GM12878 (cell line): Measurements from ENCODE around the gene AKT3. TPM values are rescaled to one million over a fixed set of nuclear protein-coding genes. Genes with fewer than 3 reads are reported as not detected.

Experiments used
- ATAC-seq: fragments of 200-7000 bp; cut with Tn5 transposase; 3 replicates; pipeline ENCODE4 v1.9.1; 2020; ENCODE audit warnings: mild to moderate bottlenecking, moderate library complexity
- BruUV-seq: library from RNA; stranded (reverse); fragments of 400-500 nt; replicated peaks from 2 replicates; lab custom pipeline; 2021; lab: Mats Ljungman, UMichigan
- CTCF ChIA-PET: fragments of 300-600 bp; sonication (Branson Sonifier 250); formaldehyde crosslinking; extraction: SDS; loops from one replicate; lab custom pipeline; 2021; ENCODE audit warnings: inconsistent platforms; lab: Yijun Ruan, JAX
- POLR2A ChIA-PET: fragments of 350-600 bp; formaldehyde crosslinking; extraction: SDS; loops from one replicate; lab custom pipeline; 2021; ENCODE audit warnings: inconsistent platforms; lab: Charles Lee
- RAD21 ChIA-PET: fragments of 300-600 bp; sonication (Branson Sonifier 250); formaldehyde crosslinking; loops from one replicate; lab custom pipeline; 2023; ENCODE audit warnings: antibody characterized with exemption; ENCODE audit not compliant: unreplicated experiment; lab: Charles Lee
- SMC1A ChIA-PET: fragments of 300-600 bp; sonication (Branson Sonifier 250); formaldehyde crosslinking; loops from one replicate; lab custom pipeline; 2023; ENCODE audit not compliant: unreplicated experiment, uncharacterized antibody; lab: Charles Lee
- DNase-seq: peaks from one replicate; pipeline ENCODE4 v3.0.0-alpha.2; 2011; ENCODE audit warnings: low read depth, low spot score
- FAIRE-seq: peaks from 3 replicates; lab custom pipeline; 2011; peaks lifted over from hg19 to GRCh38; lab: Jason Lieb, UNC
- H2AFZ ChIP-seq: 2 replicates; pipeline ENCODE4 v1.6.0; 2011; ENCODE audit warnings: low read depth, low read length, control low read depth; ENCODE audit not compliant: control insufficient read depth
- H3K27ac ChIP-seq: 2 replicates; pipeline ENCODE4 v1.5.1; 2011; ENCODE audit warnings: control low read depth; ENCODE audit not compliant: control insufficient read depth, insufficient read depth
- H3K27me3 ChIP-seq, 2 experiments: replicated peaks in 1 of 2; 2 replicates each; pipeline versions ENCODE4 v1.6.0 to v1.6.1; 2011; ENCODE audit warnings: low read length in 1 of 2; ENCODE audit not compliant: control insufficient read depth in 2 of 2, insufficient read depth in 2 of 2
- H3K36me3 ChIP-seq, 2 experiments: 2 replicates each; pipeline ENCODE4 v1.5.1; 2011; ENCODE audit warnings: low read length in 1 of 2; ENCODE audit not compliant: control insufficient read depth in 2 of 2, insufficient read depth in 2 of 2
- H3K4me1 ChIP-seq: 2 replicates; pipeline ENCODE4 v1.6.1; 2011; ENCODE audit warnings: mild to moderate bottlenecking, low read length, moderate library complexity, mixed read lengths; ENCODE audit not compliant: control insufficient read depth, insufficient read depth
- H3K4me2 ChIP-seq: 2 replicates; pipeline ENCODE4 v1.6.0; 2011; ENCODE audit warnings: control low read depth; ENCODE audit not compliant: control insufficient read depth, insufficient read depth
- H3K4me3 ChIP-seq: fragments of 200-600 bp; sonication (generic); 2 replicates; pipeline ENCODE4 v1.5.1; 2016
- H3K79me2 ChIP-seq: 2 replicates; pipeline ENCODE4 v1.6.0; 2011; ENCODE audit warnings: low read length; ENCODE audit not compliant: control insufficient read depth, insufficient read depth
- H3K9ac ChIP-seq: 2 replicates; pipeline ENCODE4 v1.8.0; 2011; ENCODE audit warnings: low read length, control low read depth, mixed read lengths; ENCODE audit not compliant: control insufficient read depth, insufficient read depth
- H3K9me3 ChIP-seq: replicated peaks from 3 replicates; pipeline ENCODE4 v1.5.1; 2011; ENCODE audit warnings: mild to moderate bottlenecking, low read length; ENCODE audit not compliant: control insufficient read depth, insufficient read depth
- H4K20me1 ChIP-seq: 2 replicates; pipeline ENCODE4 v1.6.0; 2011; ENCODE audit not compliant: control insufficient read depth, insufficient read depth
- ATF3 ChIP-seq: IDR thresholded peaks from 2 replicates; pipeline ENCODE4 v1.6.1; 2011; ENCODE audit warnings: low read depth, mild to moderate bottlenecking, low read length, moderate library complexity, borderline replicate concordance; ENCODE audit errors: extremely low read depth
- CEBPB ChIP-seq, 2 experiments: fragments of 150-350 bp in 1 of 2; IDR thresholded peaks; 2 replicates each; pipeline ENCODE4 v1.6.1; 2012 to 2014; ENCODE audit warnings: low read depth in 2 of 2, low read length in 2 of 2, borderline replicate concordance in 1 of 2, inconsistent platforms in 1 of 2
- CUX1 ChIP-seq: IDR thresholded peaks from 2 replicates; pipeline ENCODE4 v1.6.1; 2012; ENCODE audit warnings: improper control_type of control experiment, low read depth, low read length; ENCODE audit not compliant: insufficient replicate concordance
- EED ChIP-seq: sonication (generic); IDR thresholded peaks from 2 replicates; pipeline ENCODE4 v1.6.1; 2016; ENCODE audit warnings: antibody characterized with exemption, low read depth
- FOS ChIP-seq: IDR thresholded peaks from 3 replicates; pipeline ENCODE4 v1.6.1; 2011; ENCODE audit warnings: borderline replicate concordance; ENCODE audit not compliant: insufficient read length; ENCODE audit errors: extremely low read depth
- FOXK2 ChIP-seq: fragments of 450-650 bp; IDR thresholded peaks from 2 replicates; pipeline ENCODE4 v1.6.1; 2017; ENCODE audit warnings: mild to moderate bottlenecking, moderate library complexity
- HDGF ChIP-seq: fragments of 450-650 bp; IDR thresholded peaks from 2 replicates; pipeline ENCODE4 v1.6.1; 2016; ENCODE audit warnings: antibody characterized with exemption
- MYB ChIP-seq: fragments of 150-350 bp; IDR thresholded peaks from 2 replicates; pipeline ENCODE4 v1.6.1; 2014; ENCODE audit warnings: mild to moderate bottlenecking, low read depth, low read length, borderline replicate concordance
- NFIC ChIP-seq: IDR thresholded peaks from 2 replicates; pipeline ENCODE4 v1.6.1; 2012; ENCODE audit warnings: low read depth, mild to moderate bottlenecking, inconsistent platforms, low read length, moderate library complexity
- PML ChIP-seq: IDR thresholded peaks from 2 replicates; pipeline ENCODE4 v1.6.1; 2012; ENCODE audit warnings: low read length, inconsistent platforms
- POLR2AphosphoS2 ChIP-seq: IDR thresholded peaks from 2 replicates; pipeline ENCODE4 v1.6.1; 2011; ENCODE audit warnings: low read depth, mild to moderate bottlenecking, low read length, improper control_type of control experiment, moderate library complexity
- WGBS: methylation state at CpG from one replicate; pipeline ENCODE4 v1.1.6; 2016; ENCODE audit warnings: low lambda C conversion rate; ENCODE audit not compliant: insufficient replicate concordance, insufficient coverage; ENCODE audit errors: missing lambda C conversion rate; 5-methylcytosine and 5-hydroxymethylcytosine counted together
- in situ Hi-C: fragments of 300-500 bp; cut with MboI; formaldehyde crosslinking; loops from 9 replicates; pipeline ENCODE4 v1.14.3; 2018; ENCODE audit warnings: mixed read lengths
- intact Hi-C: fragments of 100-400 bp; cut with micrococcal nuclease; formaldehyde crosslinking; loops from one replicate; pipeline ENCODE4 v1.14.2; 2022; ENCODE audit not compliant: unreplicated experiment
- polyA plus RNA-seq, 11 experiments: library from polyadenylated mRNA; depleted of rRNA in 4 of 11; unstranded in 6 of 11; stranded (reverse) in 5 of 11; fragments of >200 nt; fragmentation: Nextera tagmentation in 4 of 11; fragmentation: Illumina TruSeq in 1 of 11; extraction: Ambion mirVana in 4 of 11; extraction: Trizol in 1 of 11; gene quantifications; 1 replicate in 1 of 11; 2 replicates in 10 of 11; pipeline versions ENCODE4 v1.2.1 to v1.2.3, GENCODE V29; 2011 to 2016; ENCODE audit warnings: inconsistent platforms in 2 of 11, missing spikeins in 2 of 11, low read depth in 1 of 11
- total RNA-seq, 4 experiments: library from RNA; depleted of rRNA in 3 of 4; stranded (reverse); fragments of >200 nt in 3 of 4; fragmentation: Illumina TruSeq in 1 of 4; extraction: Trizol in 1 of 4; gene quantifications; 2 replicates each; pipeline versions ENCODE4 v1.2.1 to v1.2.3, GENCODE V29; 2013 to 2021

Gene AKT3
- total and polyA plus RNA-seq, 10 of the 15 experiments (the other 5 are each of a cell fraction or from before 2014, with no cell fraction given): 0.03 to 0.56 (median 0.19) TPM

GRCh38 chr1:243449373-243449772 lies 400.7 kb downstream of the AKT3 start:
- Histone ChIP-seq H3K9ac (no peak overlapping the region), H2AFZ (no peak overlapping the region), H3K9me3 (no peaks in the 10 kb centered on the region), H3K4me1 (no peaks in the 10 kb centered on the region), H3K4me3 (no peak overlapping the region), H3K27ac (no peak overlapping the region), H3K79me2 (no peaks in the 10 kb centered on the region), H3K36me3 (no peaks in the 10 kb centered on the region), H3K27me3 (no peaks in the 10 kb centered on the region), H4K20me1 (no peaks in the 10 kb centered on the region), H3K4me2 (no peak overlapping the region)
- ChIA-PET POLR2A (no interaction called here), SMC1A (no interaction called here), CTCF (interaction anchor here (0.6 to 0.8 kb wide), 2 partner anchors 42 to 132 kb away, joined by 3 read pairs; no protein-coding TSS in a partner anchor), RAD21 (no interaction called here)
- no peak for TF ChIP-seq MYB
- no peak for TF ChIP-seq NFIC
- TF ChIP-seq POLR2AphosphoS2: no peak
- ATAC-seq: no peak
- 93% methylated on average over 6 of the region's 6 CpGs for WGBS
- no peak for FAIRE-seq
- DNase-seq: no peak
- in situ Hi-C loops: no loop called here
- BruUV-seq: no TSS peak
- intact Hi-C loops: no loop called here

- H4K20me1 ChIP-seq: no peaks in the 10 kb centered on the region
- H3K27ac ChIP-seq: no peak overlapping the region
- H2AFZ ChIP-seq: no peak overlapping the region
- ATAC-seq (no peak), FAIRE-seq (no peak), DNase-seq (no peak)
- no peaks in the 10 kb centered on the region for H3K27me3 ChIP-seq
- CTCF ChIA-PET: no interaction called here
- H3K4me2 ChIP-seq: no peak overlapping the region
- intact Hi-C loops (no loop called here), in situ Hi-C loops (no loop called here)
- no peaks in the 10 kb centered on the region for H3K9me3 ChIP-seq
- no peaks in the 10 kb centered on the region for H3K79me2 ChIP-seq
- POLR2A ChIA-PET: no interaction called here
- no peaks in the 10 kb centered on the region for H3K4me1 ChIP-seq
- SMC1A ChIA-PET: no interaction called here
- RAD21 ChIA-PET: no interaction called here
- 60% methylated on average over 4 of the region's 4 CpGs for WGBS
- no peak overlapping the region for H3K4me3 ChIP-seq
- H3K36me3 ChIP-seq: no peaks in the 10 kb centered on the region
- H3K9ac ChIP-seq: no peak overlapping the region
- no TSS peak for BruUV-seq
- TF ChIP-seq EED (no peak), CUX1 (no peak), HDGF (no peak), PML (no peak), FOS (no peak), FOXK2 (no peak), ATF3 (no peak), CEBPB (IDR thresholded peaks at IDR 0.05; ENCODE audit: borderline replicate concordance in 1 of 2, low read depth in 2 of 2, low read length in 2 of 2) (no peak)
Observed at GRCh38 chr1:243447844-243448243, 402.2 kb downstream of the AKT3 start.
